GM21529 (cell line): Measurements from ENCODE around the gene CRYBB2.
"Not testable (repeated sequence)": the region's sequence is repeated elsewhere in the genome, so short reads cannot be mapped to it uniquely, and the experiment has no call there.

Experiments
- ATAC-seq: cut with Tn5 transposase; IDR thresholded peaks from one replicate; pipeline ENCODE4 v1.9.1; 2021; ENCODE audit not compliant: unreplicated experiment

Gene CRYBB2

GRCh38 chr22:25199731-25200520, 19.5 kb upstream of the CRYBB2 start, which contains the start of gene CRYBB3:
CRYBB3 (plus strand) TSS chr22:25199858; CDS start chr22:25201397, 1,539 bp downstream.
- ATAC-seq, result no peak

GRCh38 chr22:25200967-25201366, 18.5 kb upstream of the CRYBB2 start:
- no peak for ATAC-seq

- ATAC-seq, result no peak
Measured at GRCh38 chr22:25201557-25202273, 17.7 kb upstream of the CRYBB2 start.

GRCh38 chr22:25202290-25202921, 17.0 kb upstream of the CRYBB2 start:
- ATAC-seq, result no peak

- no peak for ATAC-seq
Measured at GRCh38 chr22:25203082-25203481, 16.4 kb upstream of the CRYBB2 start.

GRCh38 chr22:25204547-25204946, 14.9 kb upstream of the CRYBB2 start:
- ATAC-seq, result not testable (repeated sequence)

- no peak for ATAC-seq
Measured at GRCh38 chr22:25205847-25206246, 13.6 kb upstream of the CRYBB2 start.

- ATAC-seq, result no peak
Measured at GRCh38 chr22:25206998-25207397, 12.4 kb upstream of the CRYBB2 start.

GRCh38 chr22:25207553-25208157, 11.8 kb upstream of the CRYBB2 start:
- no peak for ATAC-seq

- no peak for ATAC-seq
Measured at GRCh38 chr22:25208328-25208727, 11.1 kb upstream of the CRYBB2 start.

GRCh38 chr22:25208743-25209505, 10.5 kb upstream of the CRYBB2 start:
- no peak for ATAC-seq

- ATAC-seq, result no peak
Measured at GRCh38 chr22:25210793-25211192, 8.6 kb upstream of the CRYBB2 start.

- no peak for ATAC-seq
Measured at GRCh38 chr22:25212337-25212736, 7.1 kb upstream of the CRYBB2 start.

GRCh38 chr22:25213221-25213620, 6.2 kb upstream of the CRYBB2 start:
- ATAC-seq, result no peak

GRCh38 chr22:25216230-25216629, 3.2 kb upstream of the CRYBB2 start:
- no peak for ATAC-seq

GRCh38 chr22:25219948-25220442, 556 bp downstream of the CRYBB2 start:
- no peak for ATAC-seq

- ATAC-seq, result no peak
Measured at GRCh38 chr22:25221790-25222189, 2.4 kb downstream of the CRYBB2 start.

GRCh38 chr22:25223269-25223850, 3.9 kb downstream of the CRYBB2 start:
- no peak for ATAC-seq

GRCh38 chr22:25228822-25229221, 9.4 kb downstream of the CRYBB2 start:
- no peak for ATAC-seq

- ATAC-seq, result not testable (repeated sequence)
Measured at GRCh38 chr22:25230760-25231159, 11.3 kb downstream of the CRYBB2 start.
